Skeletal muscle satellite cell (primary cell): ENCODE results near the gene CENPS.

ENCODE experiments used
- H3K27me3 ChIP-seq: 2 replicates; pipeline ENCODE4 v1.7.0; 2013; ENCODE audit warnings: low read length; ENCODE audit not compliant: control insufficient read depth, insufficient read depth
- H3K36me3 ChIP-seq: 2 replicates; pipeline ENCODE4 v1.7.0; 2013; ENCODE audit warnings: mild to moderate bottlenecking, control low read depth, low read length; ENCODE audit not compliant: insufficient read depth
- H3K4me1 ChIP-seq: 2 replicates; pipeline ENCODE4 v1.7.0; 2013; ENCODE audit warnings: low read length; ENCODE audit not compliant: control insufficient read depth, insufficient read depth
- H3K4me2 ChIP-seq: 2 replicates; pipeline ENCODE4 v1.7.0; 2013; ENCODE audit warnings: mild to moderate bottlenecking, low read length
- H3K4me3 ChIP-seq: 2 replicates; pipeline ENCODE4 v1.7.0; 2013; ENCODE audit warnings: low read length
- H3K9ac ChIP-seq: 2 replicates; pipeline ENCODE4 v1.7.0; 2013; ENCODE audit warnings: mild to moderate bottlenecking, low read depth, low read length, moderate library complexity
- H3K9me3 ChIP-seq: replicated peaks from 2 replicates; pipeline ENCODE4 v1.7.0; 2013; ENCODE audit warnings: mild to moderate bottlenecking, control low read depth, low read length

CENPS gene

GRCh38 chr1:10438677-10439163, 8.5 kb downstream of the CENPS start:
- Histone ChIP-seq H3K9me3 (no peaks in the 10 kb centered on the region), H3K9ac (no peak overlapping the region), H3K36me3 (peaks cover 4% of the 10 kb centered on the region)

GRCh38 chr1:10440305-10440704, 10.1 kb downstream of the CENPS start:
- no peak overlapping the region for H3K4me2 ChIP-seq
- H3K4me1 ChIP-seq = no peaks in the 10 kb centered on the region
- no peak overlapping the region for H3K4me3 ChIP-seq
- no peaks in the 10 kb centered on the region for H3K27me3 ChIP-seq
- peaks cover 4% of the 10 kb centered on the region for H3K36me3 ChIP-seq
- H3K9me3 ChIP-seq = no peaks in the 10 kb centered on the region
- H3K9ac ChIP-seq = no peak overlapping the region

More at GRCh38 chr1:10438677-10439163, 8.5 kb downstream of the CENPS start:
- H3K4me2 ChIP-seq = no peak overlapping the region
- no peak overlapping the region for H3K4me3 ChIP-seq
- no peaks in the 10 kb centered on the region for H3K27me3 ChIP-seq
- H3K4me1 ChIP-seq = no peaks in the 10 kb centered on the region

GRCh38 chr1:10440794-10441193, 10.6 kb downstream of the CENPS start:
- Histone ChIP-seq H3K9ac (no peak overlapping the region), H3K36me3 (peaks cover 4% of the 10 kb centered on the region)

GRCh38 chr1:10444248-10444647, 14.0 kb downstream of the CENPS start:
- Histone ChIP-seq H3K9me3 (no peaks in the 10 kb centered on the region), H3K9ac (no peak overlapping the region), H3K4me2 (no peak overlapping the region), H3K36me3 (peaks cover 4% of the 10 kb centered on the region), H3K4me3 (no peak overlapping the region), H3K4me1 (no peaks in the 10 kb centered on the region), H3K27me3 (no peaks in the 10 kb centered on the region)

More at GRCh38 chr1:10440794-10441193, 10.6 kb downstream of the CENPS start:
- no peaks in the 10 kb centered on the region for H3K9me3 ChIP-seq
- no peaks in the 10 kb centered on the region for H3K27me3 ChIP-seq
- no peak overlapping the region for H3K4me2 ChIP-seq
- H3K4me3 ChIP-seq = no peak overlapping the region
- no peaks in the 10 kb centered on the region for H3K4me1 ChIP-seq

GRCh38 chr1:10444795-10445397, 14.7 kb downstream of the CENPS start:
- Histone ChIP-seq H3K4me3 (no peak overlapping the region), H3K9me3 (no peaks in the 10 kb centered on the region), H3K9ac (no peak overlapping the region), H3K4me2 (no peak overlapping the region), H3K4me1 (no peaks in the 10 kb centered on the region), H3K36me3 (peaks cover 4% of the 10 kb centered on the region), H3K27me3 (no peaks in the 10 kb centered on the region)

- Histone ChIP-seq H3K4me1 (peaks cover 4% of the 10 kb centered on the region), H3K4me2 (no peak overlapping the region), H3K36me3 (no peaks in the 10 kb centered on the region), H3K4me3 (no peak overlapping the region), H3K27me3 (no peaks in the 10 kb centered on the region), H3K9ac (no peak overlapping the region), H3K9me3 (no peaks in the 10 kb centered on the region)
Observed at GRCh38 chr1:10446790-10447422, 16.7 kb downstream of the CENPS start.

GRCh38 chr1:10449751-10450150, 19.5 kb downstream of the CENPS start, which contains the start of gene CORT:
Gene CORT, plus strand, starts transcription at chr1:10450031. Its CDS starts 193 bp downstream, at chr1:10450224.
- no peaks in the 10 kb centered on the region for H3K27me3 ChIP-seq
- no peaks in the 10 kb centered on the region for H3K9me3 ChIP-seq
- no peak within 1 kb of the TSS for H3K4me2 ChIP-seq
- no peak within 1 kb of the TSS for H3K4me3 ChIP-seq
- H3K36me3 ChIP-seq = no peaks in the 10 kb centered on the region
- no peak within 1 kb of the TSS for H3K9ac ChIP-seq
- H3K4me1 ChIP-seq = peaks cover 4% of the 10 kb centered on the region

- Histone ChIP-seq H3K9me3 (no peaks in the 10 kb centered on the region), H3K4me3 (no peak overlapping the region)
Observed at GRCh38 chr1:10450156-10450814, 20.1 kb downstream of the CENPS start.

GRCh38 chr1:10450836-10451235, 20.6 kb downstream of the CENPS start:
- H3K4me1 ChIP-seq = peaks cover 4% of the 10 kb centered on the region
- H3K27me3 ChIP-seq = no peaks in the 10 kb centered on the region
- no peaks in the 10 kb centered on the region for H3K36me3 ChIP-seq
- H3K9me3 ChIP-seq = no peaks in the 10 kb centered on the region
- no peak overlapping the region for H3K9ac ChIP-seq
- H3K4me3 ChIP-seq = no peak overlapping the region
- no peak overlapping the region for H3K4me2 ChIP-seq

More at GRCh38 chr1:10450156-10450814, 20.1 kb downstream of the CENPS start:
- Histone ChIP-seq H3K4me2 (no peak overlapping the region), H3K9ac (no peak overlapping the region), H3K27me3 (no peaks in the 10 kb centered on the region), H3K36me3 (no peaks in the 10 kb centered on the region), H3K4me1 (peaks cover 4% of the 10 kb centered on the region)

GRCh38 chr1:10451287-10451686, 21.1 kb downstream of the CENPS start:
- H3K4me3 ChIP-seq = no peak overlapping the region
- H3K4me1 ChIP-seq = peaks cover 4% of the 10 kb centered on the region
- no peaks in the 10 kb centered on the region for H3K9me3 ChIP-seq
- H3K36me3 ChIP-seq = no peaks in the 10 kb centered on the region
- H3K4me2 ChIP-seq = no peak overlapping the region
- no peak overlapping the region for H3K9ac ChIP-seq
- no peaks in the 10 kb centered on the region for H3K27me3 ChIP-seq

GRCh38 chr1:10456048-10456447, 25.8 kb downstream of the CENPS start:
- Histone ChIP-seq H3K27me3 (no peaks in the 10 kb centered on the region), H3K36me3 (peaks cover 4% of the 10 kb centered on the region), H3K9me3 (no peaks in the 10 kb centered on the region), H3K9ac (no peak overlapping the region), H3K4me3 (no peak overlapping the region), H3K4me1 (peaks cover 13% of the 10 kb centered on the region), H3K4me2 (no peak overlapping the region)
